ENCODE measurements around the gene BDH1. TPM values are rescaled to one million over a fixed set of nuclear protein-coding genes. Genes with fewer than 3 reads are reported as not detected.

BDH1 gene
- polyA plus RNA-seq, 1 donor from 2014 or later: 12.9 TPM

GRCh38 chr3:197527569-197527968, 28.2 kb downstream of the BDH1 start:
- Histone ChIP-seq H3K27me3 (ENCODE audit: insufficient read depth, low read depth, low read length) (no peaks in the 10 kb centered on the region), H3K4me2 (ENCODE audit: low read length) (no peak overlapping the region), H3K9me2 (ENCODE audit: insufficient read depth, low read length) (no peaks in the 10 kb centered on the region), H3K9ac (ENCODE audit: low read length) (no peak overlapping the region), H3K79me2 (replicated peaks; ENCODE audit: insufficient read depth, low read length) (no peaks in the 10 kb centered on the region), H3K4me3 (ENCODE audit: low read length) (no peak overlapping the region), H3K27ac (ENCODE audit: low read length) (no peak overlapping the region), H3K36me3 (ENCODE audit: insufficient read depth, low read length) (no peaks in the 10 kb centered on the region), H2AFZ (ENCODE audit: low read depth, low read length) (no peak overlapping the region), H3F3A (ENCODE audit: insufficient read depth, low read length, poor library complexity, severe bottlenecking) (no peaks in the 10 kb centered on the region), H3K9me3 (ENCODE audit: low read length) (no peaks in the 10 kb centered on the region), H4K20me1 (ENCODE audit: insufficient read depth) (no peaks in the 10 kb centered on the region)
- TF ChIP-seq, protein P1, sequence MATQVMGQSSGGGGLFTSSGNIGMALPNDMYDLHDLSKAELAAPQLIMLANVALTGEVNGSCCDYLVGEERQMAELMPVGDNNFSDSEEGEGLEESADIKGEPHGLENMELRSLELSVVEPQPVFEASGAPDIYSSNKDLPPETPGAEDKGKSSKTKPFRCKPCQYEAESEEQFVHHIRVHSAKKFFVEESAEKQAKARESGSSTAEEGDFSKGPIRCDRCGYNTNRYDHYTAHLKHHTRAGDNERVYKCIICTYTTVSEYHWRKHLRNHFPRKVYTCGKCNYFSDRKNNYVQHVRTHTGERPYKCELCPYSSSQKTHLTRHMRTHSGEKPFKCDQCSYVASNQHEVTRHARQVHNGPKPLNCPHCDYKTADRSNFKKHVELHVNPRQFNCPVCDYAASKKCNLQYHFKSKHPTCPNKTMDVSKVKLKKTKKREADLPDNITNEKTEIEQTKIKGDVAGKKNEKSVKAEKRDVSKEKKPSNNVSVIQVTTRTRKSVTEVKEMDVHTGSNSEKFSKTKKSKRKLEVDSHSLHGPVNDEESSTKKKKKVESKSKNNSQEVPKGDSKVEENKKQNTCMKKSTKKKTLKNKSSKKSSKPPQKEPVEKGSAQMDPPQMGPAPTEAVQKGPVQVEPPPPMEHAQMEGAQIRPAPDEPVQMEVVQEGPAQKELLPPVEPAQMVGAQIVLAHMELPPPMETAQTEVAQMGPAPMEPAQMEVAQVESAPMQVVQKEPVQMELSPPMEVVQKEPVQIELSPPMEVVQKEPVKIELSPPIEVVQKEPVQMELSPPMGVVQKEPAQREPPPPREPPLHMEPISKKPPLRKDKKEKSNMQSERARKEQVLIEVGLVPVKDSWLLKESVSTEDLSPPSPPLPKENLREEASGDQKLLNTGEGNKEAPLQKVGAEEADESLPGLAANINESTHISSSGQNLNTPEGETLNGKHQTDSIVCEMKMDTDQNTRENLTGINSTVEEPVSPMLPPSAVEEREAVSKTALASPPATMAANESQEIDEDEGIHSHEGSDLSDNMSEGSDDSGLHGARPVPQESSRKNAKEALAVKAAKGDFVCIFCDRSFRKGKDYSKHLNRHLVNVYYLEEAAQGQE (IDR thresholded peaks at IDR 0.05; ENCODE audit: borderline replicate concordance): no peak
- no peak for TF ChIP-seq MXI1 (conservative IDR thresholded peaks at IDR 0.05; ENCODE audit: poor library complexity, severe bottlenecking)
- TF ChIP-seq EP300 (conservative IDR thresholded peaks at IDR 0.05; ENCODE audit: poor library complexity, severe bottlenecking): no peak
- TF ChIP-seq TAF1 (IDR thresholded peaks at IDR 0.05; ENCODE audit: low read depth): no peak
- no peak for TF ChIP-seq EZH2 (IDR thresholded peaks at IDR 0.05; ENCODE audit: borderline replicate concordance, insufficient read depth, low read length, poor library complexity, severe bottlenecking)
- TF ChIP-seq RAD21 (conservative IDR thresholded peaks at IDR 0.05): no peak
- no peak for TF ChIP-seq SMC3 (conservative IDR thresholded peaks at IDR 0.05; ENCODE audit: poor library complexity)
- no peak for TF ChIP-seq CTCF (IDR thresholded peaks at IDR 0.05; ENCODE audit: poor library complexity, severe bottlenecking)
- no peak for TF ChIP-seq POLR2AphosphoS5 (IDR thresholded peaks at IDR 0.05)

GRCh38 chr3:197525706-197526105, 30.1 kb downstream of the BDH1 start:
- H3K9me2 ChIP-seq (ENCODE audit: insufficient read depth, low read length): no peaks in the 10 kb centered on the region
- no peak for TF ChIP-seq CTCF (IDR thresholded peaks at IDR 0.05; ENCODE audit: poor library complexity, severe bottlenecking)
- TF ChIP-seq EZH2 (IDR thresholded peaks at IDR 0.05; ENCODE audit: borderline replicate concordance, insufficient read depth, low read length, poor library complexity, severe bottlenecking): no peak
- TF ChIP-seq RAD21 (conservative IDR thresholded peaks at IDR 0.05): no peak
- TF ChIP-seq EP300 (conservative IDR thresholded peaks at IDR 0.05; ENCODE audit: poor library complexity, severe bottlenecking): no peak
- TF ChIP-seq POLR2AphosphoS5 (IDR thresholded peaks at IDR 0.05): no peak
- TF ChIP-seq MXI1 (conservative IDR thresholded peaks at IDR 0.05; ENCODE audit: poor library complexity, severe bottlenecking): no peak
- TF ChIP-seq SMC3 (conservative IDR thresholded peaks at IDR 0.05; ENCODE audit: poor library complexity): no peak
- TF ChIP-seq, protein P1 (IDR thresholded peaks at IDR 0.05; ENCODE audit: borderline replicate concordance): no peak
- no peak for TF ChIP-seq TAF1 (IDR thresholded peaks at IDR 0.05; ENCODE audit: low read depth)
- no peaks in the 10 kb centered on the region for H3F3A ChIP-seq (ENCODE audit: insufficient read depth, low read length, poor library complexity, severe bottlenecking)
- no peak overlapping the region for H3K4me2 ChIP-seq (ENCODE audit: low read length)
- no peak overlapping the region for H3K4me3 ChIP-seq (ENCODE audit: low read length)
- no peak overlapping the region for H3K9ac ChIP-seq (ENCODE audit: low read length)
- H3K27ac ChIP-seq (ENCODE audit: low read length): no peak overlapping the region
- no peaks in the 10 kb centered on the region for H3K27me3 ChIP-seq (ENCODE audit: insufficient read depth, low read depth, low read length)
- H3K9me3 ChIP-seq (ENCODE audit: low read length): no peaks in the 10 kb centered on the region
- H2AFZ ChIP-seq (ENCODE audit: low read depth, low read length): no peak overlapping the region
- no peaks in the 10 kb centered on the region for H3K79me2 ChIP-seq (replicated peaks; ENCODE audit: insufficient read depth, low read length)
- H3K36me3 ChIP-seq (ENCODE audit: insufficient read depth, low read length): no peaks in the 10 kb centered on the region
- H4K20me1 ChIP-seq (ENCODE audit: insufficient read depth): no peaks in the 10 kb centered on the region
